ENCODE measurements around the gene PTPRQ.

- TF ChIP-seq CTCF (IDR thresholded peaks at IDR 0.05): no peak
- TF ChIP-seq POLR2A (IDR thresholded peaks at IDR 0.05): no peak
These were observed 87.6 kb downstream of the PTPRQ start for GRCh38 chr12:80531646-80532045.

Data from right lobe of liver (tissue), 4 donors.